Thyroid gland (tissue), 4 donors: ENCODE results near the gene BMERB1.

Experiments
- POLR2A ChIP-seq, 2 donors: fragments of 450-650 bp; IDR thresholded peaks; one replicate each; pipeline ENCODE4 v1.6.1; 2017; ENCODE audit warnings: antibody characterized with exemption in 2 of 2, mild to moderate bottlenecking in 2 of 2, moderate library complexity in 1 of 2
- TF ChIP-seq, protein P1 (sequence below), 6 experiments: fragments of 200-600 bp in 3 of 6; fragments of 450-650 bp in 3 of 6; sonication (generic) in 3 of 6; IDR thresholded peaks; one replicate each; pipeline ENCODE4 v1.5.1; 2016 to 2019; ENCODE audit warnings: antibody characterized with exemption in 6 of 6, mild to moderate bottlenecking in 2 of 6, inconsistent platforms in 1 of 6, moderate library complexity in 1 of 6

DNA sequence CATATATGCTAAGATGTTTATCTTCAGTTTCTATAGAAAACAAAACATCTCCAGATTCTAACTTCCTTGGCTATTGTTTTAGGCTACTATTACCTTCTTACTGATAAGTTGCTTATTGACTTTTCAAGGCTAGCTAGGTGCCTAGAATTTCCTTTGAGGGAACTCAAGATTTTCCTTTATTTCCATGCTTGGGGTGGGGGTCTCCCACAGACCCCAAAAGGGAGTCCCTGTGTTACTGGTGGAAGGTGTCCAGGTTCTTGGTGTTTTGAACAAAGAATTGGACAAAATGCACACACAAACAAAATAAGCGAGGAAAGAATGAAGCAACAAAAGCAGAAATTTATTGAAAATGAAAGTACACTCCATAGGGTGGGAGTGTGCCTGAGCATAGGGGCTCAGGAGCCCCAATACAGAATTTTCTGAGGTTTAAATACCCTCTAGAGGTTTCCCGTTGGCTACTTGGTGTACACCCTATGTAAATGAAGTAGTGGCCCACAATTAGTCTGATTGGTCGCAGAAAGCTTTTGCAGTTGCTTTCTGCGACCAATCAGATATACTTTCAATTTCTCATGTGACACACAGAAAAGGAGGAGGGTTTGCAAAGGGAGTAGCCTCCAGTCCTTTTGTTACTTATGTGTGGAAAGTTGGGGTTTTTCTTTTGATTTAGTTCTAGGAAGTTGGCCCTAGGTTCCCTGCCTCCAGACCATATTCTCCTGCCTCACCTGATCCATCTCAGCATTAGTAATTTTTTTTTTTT, 141.1 kb downstream of the BMERB1 start:
- no peak for TF ChIP-seq POLR2A (IDR thresholded peaks at IDR 0.05)
- TF ChIP-seq, protein P1, sequence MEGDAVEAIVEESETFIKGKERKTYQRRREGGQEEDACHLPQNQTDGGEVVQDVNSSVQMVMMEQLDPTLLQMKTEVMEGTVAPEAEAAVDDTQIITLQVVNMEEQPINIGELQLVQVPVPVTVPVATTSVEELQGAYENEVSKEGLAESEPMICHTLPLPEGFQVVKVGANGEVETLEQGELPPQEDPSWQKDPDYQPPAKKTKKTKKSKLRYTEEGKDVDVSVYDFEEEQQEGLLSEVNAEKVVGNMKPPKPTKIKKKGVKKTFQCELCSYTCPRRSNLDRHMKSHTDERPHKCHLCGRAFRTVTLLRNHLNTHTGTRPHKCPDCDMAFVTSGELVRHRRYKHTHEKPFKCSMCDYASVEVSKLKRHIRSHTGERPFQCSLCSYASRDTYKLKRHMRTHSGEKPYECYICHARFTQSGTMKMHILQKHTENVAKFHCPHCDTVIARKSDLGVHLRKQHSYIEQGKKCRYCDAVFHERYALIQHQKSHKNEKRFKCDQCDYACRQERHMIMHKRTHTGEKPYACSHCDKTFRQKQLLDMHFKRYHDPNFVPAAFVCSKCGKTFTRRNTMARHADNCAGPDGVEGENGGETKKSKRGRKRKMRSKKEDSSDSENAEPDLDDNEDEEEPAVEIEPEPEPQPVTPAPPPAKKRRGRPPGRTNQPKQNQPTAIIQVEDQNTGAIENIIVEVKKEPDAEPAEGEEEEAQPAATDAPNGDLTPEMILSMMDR (IDR thresholded peaks at IDR 0.05): no peak
